K562 (cell line): ENCODE results near the gene WDHD1.

Experiments
- CREM ChIP-seq: IDR thresholded peaks from 2 replicates; pipeline ENCODE4 v1.6.1; 2014; ENCODE audit warnings: antibody characterized with exemption, low read depth
- CTCF ChIP-seq, 3 experiments: IDR thresholded peaks in 2 of 3; conservative IDR thresholded peaks in 1 of 3; 2 replicates each; pipeline ENCODE4 v1.5.1; 2011 to 2012; ENCODE audit warnings: low read length in 3 of 3, mild to moderate bottlenecking in 3 of 3, control low read depth in 2 of 3, improper control_type of control experiment in 1 of 3, inconsistent platforms in 1 of 3, low read depth in 1 of 3, mixed read lengths in 1 of 3, moderate library complexity in 1 of 3; ENCODE audit not compliant: insufficient read depth in 2 of 3
- E2F1 ChIP-seq: sonication (generic); formaldehyde crosslinking; IDR thresholded peaks from 2 replicates; pipeline ENCODE4 v1.8.1; 2023; ENCODE audit warnings: mild to moderate bottlenecking, missing genetic modification reagents, moderate library complexity
- E2F4 ChIP-seq: sonication (generic); formaldehyde crosslinking; IDR thresholded peaks from 2 replicates; pipeline ENCODE4 v1.8.0; 2022; ENCODE audit warnings: mild to moderate bottlenecking, low read depth, missing genetic modification reagents
- NRF1 ChIP-seq, 2 experiments: fragments of 450-650 bp; IDR thresholded peaks in 1 of 2; conservative IDR thresholded peaks in 1 of 2; 2 replicates each; pipeline ENCODE4 v1.6.1; 2014; ENCODE audit warnings: mild to moderate bottlenecking in 2 of 2
- RAD21 ChIP-seq, 2 experiments: fragments of 250-450 bp in 1 of 2; fragments of 450-650 bp in 1 of 2; sonication (Bioruptor Pico) in 1 of 2; formaldehyde crosslinking in 1 of 2; IDR thresholded peaks in 1 of 2; conservative IDR thresholded peaks in 1 of 2; 2 replicates each; pipeline versions ENCODE4 v1.4.0 to v1.8.0; 2020 to 2022; ENCODE audit warnings: mild to moderate bottlenecking in 2 of 2, moderate library complexity in 1 of 2
- SRF ChIP-seq, 2 experiments: fragments of 250-450, 450-650 bp in 1 of 2; sonication (Bioruptor Pico) in 1 of 2; sonication (generic) in 1 of 2; formaldehyde crosslinking; IDR thresholded peaks; 2 replicates each; pipeline versions ENCODE4 v1.5.0 to v1.5.1; 2020 to 2022; ENCODE audit warnings: mild to moderate bottlenecking in 1 of 2, missing genetic modification reagents in 1 of 2
- ZNF232 ChIP-seq: sonication (generic); formaldehyde crosslinking; IDR thresholded peaks from 2 replicates; pipeline ENCODE4 v1.8.0; 2022; ENCODE audit warnings: mild to moderate bottlenecking, missing genetic modification reagents
- ZSCAN29 ChIP-seq: fragments of 450-650 bp; IDR thresholded peaks from 2 replicates; pipeline ENCODE4 v1.6.1; 2017

- TF ChIP-seq E2F4 (no peak), SRF (CRISPR knock-in tag; IDR thresholded peaks at IDR 0.05) (no peak), RAD21 (CRISPR knock-in tag; conservative IDR thresholded peaks at IDR 0.05 in 1 of 2, IDR thresholded peaks at IDR 0.05 in 1 of 2) (no peak), E2F1 (CRISPR knock-in tag) (no peak), ZSCAN29 (no peak), ZNF232 (no peak), CTCF (IDR thresholded peaks at IDR 0.05 in 2 of 3, conservative IDR thresholded peaks at IDR 0.05 in 1 of 3; ENCODE audit: insufficient read depth in 2 of 3, low read depth in 1 of 3, low read length in 3 of 3) (no peak), CREM (no peak), NRF1 (conservative IDR thresholded peaks at IDR 0.05 in 1 of 2, IDR thresholded peaks at IDR 0.05 in 1 of 2) (no peak)
These were observed 90.1 kb downstream of the WDHD1 start for GRCh38 chr14:54936816-54937215.
